Ovary (tissue), 3 donors: ENCODE measurements around the gene PTPRN2.

Experiments
- EP300 ChIP-seq: sonication (generic); formaldehyde crosslinking; IDR thresholded peaks from one replicate; pipeline ENCODE4 v1.6.1; 2017; ENCODE audit warnings: antibody characterized with exemption
- POLR2A ChIP-seq: fragments of 450-650 bp; IDR thresholded peaks from one replicate; pipeline ENCODE4 v1.6.1; 2017; ENCODE audit warnings: antibody characterized with exemption, mild to moderate bottlenecking, moderate library complexity
- TF ChIP-seq, protein P1 (sequence below), 3 donors: fragments of 450-650 bp in 2 of 3; fragments of 200-600 bp in 1 of 3; IDR thresholded peaks; one replicate each; pipeline versions ENCODE4 v1.5.1 to v1.8.0; 2016 to 2022; ENCODE audit warnings: antibody characterized with exemption in 3 of 3, mild to moderate bottlenecking in 1 of 3
- donor health status: DM: no; HTN: no; CAD: no.

DNA sequence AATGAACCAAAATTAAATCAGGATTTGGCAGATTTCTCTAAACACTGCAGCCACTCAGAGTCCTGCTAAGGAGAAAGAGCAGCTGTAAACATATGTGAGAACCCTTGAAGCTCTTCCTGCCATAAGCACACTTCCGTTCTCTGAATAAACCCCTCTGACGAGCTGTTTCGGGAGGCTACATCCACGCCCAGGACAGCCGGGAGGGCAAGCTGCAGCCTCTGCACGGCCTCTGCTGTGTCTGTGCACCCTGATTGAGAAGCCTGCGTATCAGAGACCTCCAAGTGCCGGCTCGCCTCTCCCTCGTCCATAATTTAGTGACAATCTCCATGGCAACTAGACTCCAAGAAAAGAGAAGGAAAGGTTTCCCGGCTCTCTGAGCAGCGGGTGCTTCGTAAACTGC lies 114.4 kb downstream of the PTPRN2 start:
- TF ChIP-seq, protein P1, sequence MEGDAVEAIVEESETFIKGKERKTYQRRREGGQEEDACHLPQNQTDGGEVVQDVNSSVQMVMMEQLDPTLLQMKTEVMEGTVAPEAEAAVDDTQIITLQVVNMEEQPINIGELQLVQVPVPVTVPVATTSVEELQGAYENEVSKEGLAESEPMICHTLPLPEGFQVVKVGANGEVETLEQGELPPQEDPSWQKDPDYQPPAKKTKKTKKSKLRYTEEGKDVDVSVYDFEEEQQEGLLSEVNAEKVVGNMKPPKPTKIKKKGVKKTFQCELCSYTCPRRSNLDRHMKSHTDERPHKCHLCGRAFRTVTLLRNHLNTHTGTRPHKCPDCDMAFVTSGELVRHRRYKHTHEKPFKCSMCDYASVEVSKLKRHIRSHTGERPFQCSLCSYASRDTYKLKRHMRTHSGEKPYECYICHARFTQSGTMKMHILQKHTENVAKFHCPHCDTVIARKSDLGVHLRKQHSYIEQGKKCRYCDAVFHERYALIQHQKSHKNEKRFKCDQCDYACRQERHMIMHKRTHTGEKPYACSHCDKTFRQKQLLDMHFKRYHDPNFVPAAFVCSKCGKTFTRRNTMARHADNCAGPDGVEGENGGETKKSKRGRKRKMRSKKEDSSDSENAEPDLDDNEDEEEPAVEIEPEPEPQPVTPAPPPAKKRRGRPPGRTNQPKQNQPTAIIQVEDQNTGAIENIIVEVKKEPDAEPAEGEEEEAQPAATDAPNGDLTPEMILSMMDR (IDR thresholded peaks at IDR 0.05), result no peak
- TF ChIP-seq EP300 (no peak), POLR2A (no peak)
